Mesenchymal stem cell (in vitro differentiated cells and primary cell): ENCODE data around the gene FOLR3. TPM values are rescaled to one million over a fixed set of nuclear protein-coding genes. Genes with fewer than 3 reads are reported as not detected.
"Not testable (repeated sequence)": the region's sequence is repeated elsewhere in the genome, so short reads cannot be mapped to it uniquely, and the experiment has no call there.

Source experiments
- DNase-seq: peaks from one replicate; pipeline ENCODE4 v3.0.0-alpha.2; 2013
- H2AFZ ChIP-seq: one replicate; pipeline ENCODE4 v1.6.1; 2013; ENCODE audit warnings: low read depth, mild to moderate bottlenecking, control low read depth, inconsistent platforms, low read length, moderate library complexity
- H2AK5ac ChIP-seq: 2 replicates; pipeline ENCODE4 v1.6.1; 2013; ENCODE audit warnings: low read length, moderate library complexity, mild to moderate bottlenecking, inconsistent platforms; ENCODE audit not compliant: severe bottlenecking
- H2BK120ac ChIP-seq: one replicate; pipeline ENCODE4 v1.6.1; 2013; ENCODE audit warnings: low read depth, mild to moderate bottlenecking, inconsistent platforms, low read length, moderate library complexity
- H2BK12ac ChIP-seq, 2 experiments: one replicate each; pipeline ENCODE4 v1.6.1; 2013; ENCODE audit warnings: inconsistent platforms in 2 of 2, low read length in 2 of 2, mild to moderate bottlenecking in 2 of 2, moderate library complexity in 2 of 2, control low read depth in 1 of 2
- H2BK15ac ChIP-seq: one replicate; pipeline ENCODE4 v1.6.1; 2013; ENCODE audit warnings: mild to moderate bottlenecking, low read depth, inconsistent platforms; ENCODE audit not compliant: poor library complexity, severe bottlenecking
- H2BK5ac ChIP-seq: 2 replicates; pipeline ENCODE4 v1.6.1; 2013; ENCODE audit warnings: low read depth, mild to moderate bottlenecking, low read length, control low read depth, inconsistent platforms; ENCODE audit not compliant: poor library complexity, severe bottlenecking
- H3K14ac ChIP-seq, 2 experiments: one replicate each; pipeline ENCODE4 v1.6.1; 2013; ENCODE audit warnings: inconsistent platforms in 2 of 2, low read length in 2 of 2, control low read depth in 1 of 2, mild to moderate bottlenecking in 1 of 2, moderate library complexity in 1 of 2
- H3K18ac ChIP-seq, 2 experiments: one replicate each; pipeline ENCODE4 v1.6.1; 2013; ENCODE audit warnings: inconsistent platforms in 2 of 2, low read length in 2 of 2, control low read depth in 1 of 2, low read depth in 1 of 2, mild to moderate bottlenecking in 1 of 2
- H3K23ac ChIP-seq, 2 experiments: one replicate each; pipeline ENCODE4 v1.6.1; 2013; ENCODE audit warnings: inconsistent platforms in 2 of 2, low read length in 2 of 2, mild to moderate bottlenecking in 2 of 2, moderate library complexity in 2 of 2, control low read depth in 1 of 2
- H3K27ac ChIP-seq: 2 replicates; pipeline ENCODE4 v1.5.1; 2013; ENCODE audit warnings: mild to moderate bottlenecking, moderate library complexity, low read length, control low read depth, inconsistent platforms; ENCODE audit not compliant: poor library complexity, severe bottlenecking
- H3K27me3 ChIP-seq, 2 experiments: 2 replicates each; pipeline versions ENCODE4 v1.6.1 to v1.7.0; 2013; ENCODE audit warnings: low read length in 2 of 2, mild to moderate bottlenecking in 2 of 2, moderate library complexity in 2 of 2, control low read depth in 1 of 2, inconsistent platforms in 1 of 2; ENCODE audit not compliant: control insufficient read depth in 1 of 2, insufficient read depth in 1 of 2
- H3K36me3 ChIP-seq, 2 experiments: 2 replicates each; pipeline versions ENCODE4 v1.6.1 to v1.7.0; 2013; ENCODE audit warnings: low read length in 2 of 2, control low read depth in 1 of 2, inconsistent platforms in 1 of 2, low read depth in 1 of 2, mild to moderate bottlenecking in 1 of 2; ENCODE audit not compliant: insufficient read depth in 2 of 2, control insufficient read depth in 1 of 2
- H3K4ac ChIP-seq, 2 experiments: one replicate each; pipeline ENCODE4 v1.6.1; 2013; ENCODE audit warnings: inconsistent platforms in 2 of 2, low read length in 2 of 2, mild to moderate bottlenecking in 2 of 2, moderate library complexity in 2 of 2, control low read depth in 1 of 2, low read depth in 1 of 2
- H3K4me1 ChIP-seq: 2 replicates; pipeline ENCODE4 v1.6.1; 2013; ENCODE audit warnings: low read depth, low read length, control low read depth; ENCODE audit not compliant: control insufficient read depth, insufficient read depth
- H3K4me2 ChIP-seq: 2 replicates; pipeline ENCODE4 v1.6.1; 2013; ENCODE audit warnings: low read length, mild to moderate bottlenecking, inconsistent platforms; ENCODE audit not compliant: poor library complexity, severe bottlenecking
- H3K4me3 ChIP-seq, 2 experiments: 2 replicates each; pipeline versions ENCODE4 v1.5.1 to v1.7.0; 2013; ENCODE audit warnings: low read length in 2 of 2, mild to moderate bottlenecking in 2 of 2, control low read depth in 1 of 2, low read depth in 1 of 2; ENCODE audit not compliant: insufficient read depth in 1 of 2
- H3K79me1 ChIP-seq: replicated peaks from 2 replicates; pipeline ENCODE4 v1.6.1; 2013; ENCODE audit warnings: mild to moderate bottlenecking, control low read depth, low read length, inconsistent platforms; ENCODE audit not compliant: poor library complexity, severe bottlenecking
- H3K9ac ChIP-seq: 2 replicates; pipeline ENCODE4 v1.7.0; 2013; ENCODE audit warnings: mild to moderate bottlenecking, low read length, moderate library complexity
- H3K9me3 ChIP-seq: 2 replicates; pipeline ENCODE4 v1.7.0; 2013; ENCODE audit warnings: mild to moderate bottlenecking, low read length; ENCODE audit not compliant: control insufficient read depth
- H4K8ac ChIP-seq: one replicate; pipeline ENCODE4 v1.6.1; 2013; ENCODE audit warnings: inconsistent platforms, mild to moderate bottlenecking, low read length, moderate library complexity
- H4K91ac ChIP-seq: one replicate; pipeline ENCODE4 v1.6.1; 2013; ENCODE audit warnings: mild to moderate bottlenecking, low read length, inconsistent platforms
- WGBS: methylation state at CpG from one replicate; pipeline ENCODE4 v1.1.7; 2013; ENCODE audit warnings: mixed read lengths; 5-methylcytosine and 5-hydroxymethylcytosine counted together
- polyA plus RNA-seq, 2 experiments: library from polyadenylated mRNA; stranded (reverse); fragments of 200-250 nt; gene quantifications; one replicate each; pipeline ENCODE4 v1.2.3, GENCODE V29; 2013

The FOLR3 gene
- 0.06 TPM for polyA plus RNA-seq (2013, experiment 1 of 2)
- polyA plus RNA-seq (2013, experiment 2 of 2) = 0.11 TPM

DNA sequence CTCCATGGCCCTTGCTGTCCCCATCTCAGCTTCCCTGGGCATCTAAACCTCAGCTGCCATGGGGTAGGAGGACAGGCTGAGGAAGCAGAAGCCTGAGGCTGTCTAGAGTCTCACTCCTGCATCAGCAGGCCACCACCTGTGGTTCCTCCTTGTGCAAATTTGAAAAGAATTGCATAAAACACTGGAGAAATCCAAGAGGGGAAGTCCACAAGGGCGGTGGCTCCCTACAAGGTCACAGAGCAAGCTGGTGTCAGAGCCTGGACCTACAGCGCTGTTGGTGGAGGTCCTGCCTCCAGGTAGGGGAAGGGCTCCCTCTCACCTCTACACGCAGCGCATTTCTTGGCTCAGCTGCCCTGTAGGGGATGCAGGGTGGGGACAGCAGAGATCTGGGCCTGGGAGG lies at the start of gene FOLR3:
Gene FOLR3 (plus strand): TSS at position 253 of the 400 bp plus-strand sequence. CDS start 228 bp downstream, outside the sequence.
- H2AK5ac ChIP-seq, H3K4me2 ChIP-seq, H3K4me1 ChIP-seq, H3K9ac ChIP-seq, H4K8ac ChIP-seq, H4K91ac ChIP-seq, H2BK120ac ChIP-seq, H3K4me3 ChIP-seq, DNase-seq, H3K79me1 ChIP-seq, H3K18ac ChIP-seq, H2AFZ ChIP-seq, H2BK12ac ChIP-seq, H3K27me3 ChIP-seq, H3K9me3 ChIP-seq, H2BK15ac ChIP-seq, H2BK5ac ChIP-seq, H3K23ac ChIP-seq, H3K14ac ChIP-seq: not testable (repeated sequence)
- WGBS = 91% methylated on average over 4 of the region's 4 CpGs
- peaks cover 0 to 13% of the 10 kb centered on the region in 2 experiments for H3K36me3 ChIP-seq
- peak within 1 kb of the TSS in 1 of 2 experiments; percentile 37 for H3K4ac ChIP-seq
- H3K27ac ChIP-seq = peak within 1 kb of the TSS; percentile 9

DNA sequence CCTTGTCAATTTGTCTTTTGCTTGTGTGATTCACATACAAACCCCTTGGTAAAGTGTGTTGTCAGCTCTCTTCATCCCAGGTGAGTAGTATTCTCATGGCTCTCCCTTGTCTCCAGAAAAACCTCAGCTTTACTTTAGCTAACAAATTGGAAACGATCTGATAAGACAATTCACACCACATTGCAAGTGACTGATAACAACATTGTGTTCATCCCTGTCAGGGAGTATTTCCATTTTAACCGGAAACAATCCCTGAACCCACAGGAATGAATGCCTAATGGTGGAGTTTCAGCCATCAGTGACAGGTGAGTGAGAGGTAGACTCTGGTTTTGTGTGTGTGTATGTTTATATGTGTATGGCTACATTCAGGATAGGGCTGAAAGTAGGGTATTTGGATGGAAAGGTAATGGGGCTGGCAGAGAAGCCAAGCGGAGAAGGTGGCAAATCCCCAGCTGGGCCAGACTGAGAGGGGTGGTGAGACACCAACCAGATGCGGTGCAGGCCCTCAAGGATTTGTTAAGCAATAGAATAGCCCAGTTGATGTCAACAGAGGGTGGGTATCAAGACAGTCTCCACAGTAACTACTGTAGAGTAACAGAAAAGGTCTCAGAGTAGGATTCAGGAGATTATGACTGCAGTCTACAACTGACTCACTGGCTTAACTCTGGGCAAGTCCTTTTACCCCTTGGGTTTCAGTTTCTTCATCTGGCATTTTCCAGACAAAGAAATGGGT lies 47.3 kb upstream of the FOLR3 start:
- no peak overlapping the region for H2AK5ac ChIP-seq

DNA sequence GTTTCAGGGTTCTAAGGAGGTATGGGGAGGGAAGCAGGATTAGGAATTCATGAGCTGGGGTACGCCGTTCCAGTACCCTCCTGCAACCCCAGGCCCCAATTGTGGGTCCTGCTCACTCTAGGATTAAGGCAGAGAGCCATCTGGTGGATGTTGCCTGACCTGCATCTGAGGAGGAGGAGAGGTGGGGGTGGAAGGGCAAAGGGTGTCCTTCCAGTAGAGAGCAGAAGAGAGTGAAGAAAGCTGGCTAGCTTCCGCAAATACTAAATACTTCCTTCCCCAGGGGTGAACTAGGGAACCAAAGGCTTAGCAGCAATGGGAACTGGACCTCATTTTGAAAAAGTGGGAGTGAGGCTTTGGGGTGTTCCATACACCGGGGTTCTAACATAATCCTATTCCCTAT lies 44.2 kb upstream of the FOLR3 start:
- Histone ChIP-seq H2BK15ac (no peak overlapping the region), H3K4me3 (no peak overlapping the region), H3K4me1 (peaks cover 2% of the 10 kb centered on the region), H3K36me3 (peaks cover 20 to 59% of the 10 kb centered on the region in 2 experiments), H2BK120ac (no peak overlapping the region), H3K23ac (no peak overlapping the region), H3K9ac (peak overlapping the region; percentile 46), H3K9me3 (no peaks in the 10 kb centered on the region), H3K27ac (no peak overlapping the region), H2AFZ (no peak overlapping the region), H3K4me2 (no peak overlapping the region), H3K4ac (no peak overlapping the region), H2BK5ac (no peak overlapping the region), H2AK5ac (no peak overlapping the region), H3K79me1 (peaks cover 23% of the 10 kb centered on the region), H4K91ac (no peak overlapping the region), H3K18ac (no peak overlapping the region), H3K27me3 (no peaks in the 10 kb centered on the region), H3K14ac (no peak overlapping the region), H2BK12ac (no peak overlapping the region), H4K8ac (no peak overlapping the region)
- peak; percentile 72 for DNase-seq
- WGBS = 67% methylated on average over 3 of the region's 4 CpGs

More for the DNA sequence above, 47.3 kb upstream of the FOLR3 start:
- peak overlapping the region; percentile 62 for H3K9ac ChIP-seq
- WGBS = 92% methylated on average over 4 of the region's 4 CpGs
- H3K4ac ChIP-seq = no peak overlapping the region
- H3K36me3 ChIP-seq = peaks cover 8 to 52% of the 10 kb centered on the region in 2 experiments
- H3K4me3 ChIP-seq = no peak overlapping the region
- no peak overlapping the region for H4K8ac ChIP-seq
- H2BK15ac ChIP-seq = no peak overlapping the region
- peaks cover 2% of the 10 kb centered on the region for H3K4me1 ChIP-seq
- peaks cover 19% of the 10 kb centered on the region for H3K79me1 ChIP-seq
- no peak overlapping the region for H2BK12ac ChIP-seq
- no peak overlapping the region for H2BK5ac ChIP-seq
- no peak overlapping the region for H2AFZ ChIP-seq
- H2BK120ac ChIP-seq = no peak overlapping the region
- DNase-seq = peak; percentile 34
- no peak overlapping the region for H3K18ac ChIP-seq
- no peaks in the 10 kb centered on the region for H3K9me3 ChIP-seq
- H3K27me3 ChIP-seq = no peaks in the 10 kb centered on the region
- H4K91ac ChIP-seq = no peak overlapping the region
- H3K27ac ChIP-seq = no peak overlapping the region
- no peak overlapping the region for H3K14ac ChIP-seq
- no peak overlapping the region for H3K4me2 ChIP-seq
- H3K23ac ChIP-seq = no peak overlapping the region

DNA sequence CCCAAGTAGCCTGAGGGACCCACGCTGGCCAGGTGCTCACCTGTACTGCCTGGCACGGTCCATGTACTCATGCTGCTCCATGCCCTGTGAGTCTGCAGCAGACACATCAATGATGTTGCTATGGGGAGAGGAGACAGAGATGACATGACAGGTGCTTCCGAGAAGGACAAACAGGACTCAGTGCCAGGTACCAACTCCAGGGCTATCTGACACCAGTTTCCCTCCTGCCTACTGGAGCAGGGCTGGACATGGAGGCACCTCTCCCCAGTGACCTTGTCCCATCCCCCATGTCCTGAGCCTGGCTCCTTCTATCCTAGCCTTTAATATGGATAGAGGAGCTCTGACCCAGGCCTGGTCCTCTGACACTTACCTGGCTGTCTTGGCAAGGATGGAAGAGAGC lies 36.8 kb upstream of the FOLR3 start:
- no peak overlapping the region for H3K23ac ChIP-seq
- no peak overlapping the region for H4K91ac ChIP-seq
- peaks cover 10% of the 10 kb centered on the region for H3K4me1 ChIP-seq
- 100% methylated on average over 3 of the region's 3 CpGs for WGBS
- H3K9ac ChIP-seq = no peak overlapping the region
- H3K14ac ChIP-seq = no peak overlapping the region
- peaks cover 41% of the 10 kb centered on the region for H3K79me1 ChIP-seq
- no peak overlapping the region for H2BK15ac ChIP-seq
- no peak for DNase-seq
- H3K36me3 ChIP-seq = peaks cover 38 to 64% of the 10 kb centered on the region in 2 experiments
- H2AK5ac ChIP-seq = no peak overlapping the region
- no peak overlapping the region for H3K18ac ChIP-seq
- H2BK120ac ChIP-seq = no peak overlapping the region
- H2AFZ ChIP-seq = no peak overlapping the region
- H3K4ac ChIP-seq = no peak overlapping the region
- no peaks in the 10 kb centered on the region for H3K27me3 ChIP-seq
- H2BK5ac ChIP-seq = no peak overlapping the region
- no peak overlapping the region for H2BK12ac ChIP-seq
- no peak overlapping the region for H3K4me2 ChIP-seq
- H3K27ac ChIP-seq = no peak overlapping the region
- H3K4me3 ChIP-seq = no peak overlapping the region
- no peaks in the 10 kb centered on the region for H3K9me3 ChIP-seq
- H4K8ac ChIP-seq = no peak overlapping the region
